ENCODE data around the gene MYL12A.

Gene MYL12A

DNA sequence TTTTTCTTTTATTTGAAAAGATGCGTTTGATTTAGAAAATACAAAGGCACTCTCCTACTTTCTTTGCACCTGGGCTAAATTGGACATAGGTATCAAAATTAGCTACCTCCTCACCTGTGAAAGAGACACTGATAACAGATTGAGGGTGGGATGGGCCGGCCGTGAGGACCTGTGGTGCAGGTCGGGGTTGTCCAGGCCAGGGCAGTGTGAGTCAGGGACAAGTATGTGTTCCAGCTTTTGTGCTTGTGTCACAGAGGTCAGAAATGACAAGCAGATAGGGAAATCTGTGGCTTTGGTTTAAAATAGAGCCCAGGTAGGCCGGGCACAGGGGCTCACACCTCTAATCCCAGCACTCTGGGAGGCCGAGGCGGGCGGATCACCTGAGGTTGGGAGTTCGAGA, 36.9 kb downstream of the MYL12A start:
- DNase-seq: no peak

DNA sequence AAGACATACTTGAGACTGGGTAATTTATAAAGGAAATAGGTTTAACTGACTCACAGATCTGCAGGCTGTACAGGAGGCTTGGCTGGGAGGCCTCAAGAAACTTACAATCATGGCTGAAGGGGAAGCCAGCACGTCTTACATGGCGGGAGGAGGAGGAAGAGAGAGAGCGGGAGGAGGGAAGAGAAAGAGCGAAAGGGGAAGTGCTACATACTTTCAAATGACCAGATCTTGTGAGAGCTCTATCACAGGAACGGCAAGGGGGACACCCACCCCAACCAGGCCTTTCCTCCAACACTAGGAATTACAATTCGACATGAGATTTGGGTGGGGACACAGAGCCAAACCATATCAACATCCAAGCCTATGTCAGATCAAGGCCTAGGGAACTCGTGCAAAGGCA, 38.6 kb downstream of the MYL12A start:
- DNase-seq: no peak

DNA sequence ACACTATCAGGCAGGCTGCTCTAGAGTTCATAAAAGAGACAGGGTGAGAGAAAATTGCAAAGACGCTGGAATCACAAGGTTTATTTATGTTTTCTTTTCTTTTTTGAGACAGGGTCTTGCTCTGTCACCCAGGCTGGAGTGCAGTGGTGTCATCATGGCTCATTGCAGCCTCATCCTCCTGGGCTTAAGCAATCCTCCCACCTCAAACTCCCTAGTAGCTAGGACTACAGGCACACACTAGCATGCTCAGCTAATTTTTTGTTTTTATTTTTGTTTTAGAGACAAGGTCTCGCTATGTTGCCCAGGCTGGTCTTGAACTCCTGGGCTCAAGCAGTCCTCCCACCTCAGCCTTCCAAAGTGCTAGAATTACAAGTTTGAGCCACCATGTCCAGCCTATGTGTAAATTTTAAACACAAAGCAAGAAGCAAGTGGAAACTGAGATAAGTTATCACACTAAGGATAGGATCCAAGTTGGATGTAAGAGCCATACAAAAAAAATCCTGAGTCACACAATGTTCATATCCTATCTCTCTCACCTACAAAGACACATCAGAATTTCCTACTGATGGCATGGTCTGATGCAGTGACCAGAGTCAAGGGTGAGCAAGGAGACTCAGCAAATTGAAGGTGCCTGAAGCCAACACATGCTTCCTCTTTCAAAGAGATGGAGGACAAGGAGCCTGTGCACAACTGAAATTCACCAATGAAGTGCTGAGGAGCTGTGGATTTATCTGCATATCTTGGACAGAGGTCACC, 45.8 kb downstream of the MYL12A start:
- no peak for DNase-seq

DNA sequence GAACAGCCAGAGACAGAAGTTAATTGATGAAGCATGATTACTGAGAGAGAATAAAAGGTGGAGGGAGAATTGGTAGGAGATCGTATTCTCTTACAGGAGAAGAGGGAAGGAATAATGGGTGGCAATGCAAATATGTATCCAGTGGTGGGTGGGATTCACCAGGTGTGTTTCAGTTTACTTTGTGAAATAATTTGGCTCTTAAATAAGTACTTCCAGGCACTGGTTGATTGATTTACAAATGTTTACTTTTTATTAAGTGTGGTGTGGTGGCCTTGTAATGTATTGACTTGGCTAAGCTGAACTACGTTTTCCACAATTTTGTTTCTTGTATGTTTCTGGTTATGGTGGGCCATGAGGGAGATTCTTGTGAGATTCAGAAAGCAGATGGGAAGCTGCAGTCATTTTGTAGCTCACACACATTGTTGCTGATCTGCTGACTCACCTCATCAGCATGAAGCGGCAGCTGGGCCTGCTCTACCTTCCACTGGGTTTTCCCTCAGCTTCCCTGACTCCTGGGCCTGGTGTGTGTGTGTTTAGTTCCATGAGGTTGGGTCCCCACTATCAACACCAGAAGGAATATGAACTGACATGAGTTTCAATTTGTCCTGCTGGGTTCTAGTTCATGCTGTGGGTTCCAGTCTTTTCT, 47.0 kb downstream of the MYL12A start:
- DNase-seq: no peak

DNA sequence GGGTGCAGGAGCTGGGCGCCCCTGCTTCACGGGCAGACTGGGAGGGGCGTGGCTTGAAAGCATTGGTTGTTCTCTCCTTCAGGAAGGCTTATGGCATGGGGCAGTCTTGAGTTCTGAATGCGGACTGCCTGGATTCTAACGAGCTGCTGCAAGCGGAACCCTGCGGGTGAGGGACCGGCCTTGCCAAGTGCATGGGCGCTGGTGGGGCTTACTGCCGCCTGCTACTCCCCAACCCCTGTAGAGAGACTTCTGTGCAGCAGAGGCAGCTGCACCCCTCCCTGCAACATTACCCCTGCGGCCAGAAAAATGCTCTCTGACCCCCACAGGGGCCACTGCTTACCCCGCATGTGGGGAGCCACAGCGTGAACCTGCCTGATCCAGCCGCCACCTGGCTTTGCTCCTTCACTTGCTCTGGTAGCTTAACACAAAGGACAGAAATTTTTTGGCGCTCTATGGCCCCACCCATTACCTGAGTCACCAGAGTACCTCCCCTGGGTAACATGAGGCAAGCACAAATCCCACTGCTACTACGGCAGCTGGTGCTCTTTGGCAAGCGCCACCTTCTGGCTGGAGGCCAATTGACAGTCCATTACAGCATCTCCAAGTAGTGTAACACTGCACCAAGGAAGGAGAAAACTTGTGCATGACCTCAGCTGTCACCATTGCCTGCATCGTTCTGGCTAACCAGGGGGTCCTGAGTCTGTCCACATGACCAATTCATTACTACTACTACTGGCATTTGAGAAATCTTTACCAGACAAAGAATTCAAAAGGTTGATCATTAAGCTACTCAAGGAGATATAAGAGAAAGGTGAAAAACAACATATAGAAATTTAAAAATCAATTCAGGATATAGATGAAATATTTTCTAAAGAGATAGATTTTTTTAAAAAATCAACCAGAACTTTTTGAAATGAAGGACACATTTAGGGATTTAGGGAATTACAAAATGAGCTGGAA, 49.7 kb downstream of the MYL12A start:
- DNase-seq: peak; percentile 93

DNA sequence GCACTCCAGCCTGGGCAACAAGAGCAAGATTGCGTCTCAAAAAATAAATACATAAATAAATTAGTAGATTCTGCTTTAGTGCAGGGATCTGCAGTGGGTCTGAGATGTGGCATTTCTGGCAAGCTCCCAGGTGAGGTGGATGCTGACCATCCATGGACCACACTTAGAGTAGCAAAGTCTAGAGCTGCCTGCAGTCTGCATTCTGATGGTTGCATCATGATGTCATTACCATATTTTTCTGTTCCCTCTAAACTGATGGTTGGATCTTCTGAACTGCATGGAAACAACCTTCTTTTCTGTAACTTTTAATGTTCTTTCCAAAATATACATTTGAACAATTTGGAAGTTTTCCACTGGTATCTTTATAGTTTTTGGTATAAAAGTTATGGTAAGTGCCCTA, 57.2 kb downstream of the MYL12A start:
- DNase-seq: no peak

DNA sequence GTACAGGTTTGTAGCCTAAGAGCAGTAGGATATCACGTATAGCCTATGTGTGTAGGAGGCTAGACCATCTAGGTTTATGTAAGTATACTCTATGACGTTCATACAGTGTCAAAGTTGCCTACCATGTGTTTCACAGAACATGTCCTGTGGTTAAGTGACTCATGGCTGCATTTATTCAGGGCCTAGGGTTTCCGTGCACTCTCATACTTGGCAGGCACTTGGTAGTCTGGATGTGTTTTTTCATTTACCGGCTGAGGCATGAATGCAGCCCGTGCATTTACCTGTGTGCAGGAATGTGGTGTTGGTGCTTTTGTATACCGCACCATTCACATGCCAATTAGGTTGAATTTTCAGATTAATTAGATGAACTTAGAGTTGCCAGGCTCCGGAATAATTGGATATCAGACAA, 57.8 kb downstream of the MYL12A start:
- DNase-seq: no peak

Data from NCI-H2171 (cell line).